ENCODE measurements around the gene ISCA1.

DNA sequence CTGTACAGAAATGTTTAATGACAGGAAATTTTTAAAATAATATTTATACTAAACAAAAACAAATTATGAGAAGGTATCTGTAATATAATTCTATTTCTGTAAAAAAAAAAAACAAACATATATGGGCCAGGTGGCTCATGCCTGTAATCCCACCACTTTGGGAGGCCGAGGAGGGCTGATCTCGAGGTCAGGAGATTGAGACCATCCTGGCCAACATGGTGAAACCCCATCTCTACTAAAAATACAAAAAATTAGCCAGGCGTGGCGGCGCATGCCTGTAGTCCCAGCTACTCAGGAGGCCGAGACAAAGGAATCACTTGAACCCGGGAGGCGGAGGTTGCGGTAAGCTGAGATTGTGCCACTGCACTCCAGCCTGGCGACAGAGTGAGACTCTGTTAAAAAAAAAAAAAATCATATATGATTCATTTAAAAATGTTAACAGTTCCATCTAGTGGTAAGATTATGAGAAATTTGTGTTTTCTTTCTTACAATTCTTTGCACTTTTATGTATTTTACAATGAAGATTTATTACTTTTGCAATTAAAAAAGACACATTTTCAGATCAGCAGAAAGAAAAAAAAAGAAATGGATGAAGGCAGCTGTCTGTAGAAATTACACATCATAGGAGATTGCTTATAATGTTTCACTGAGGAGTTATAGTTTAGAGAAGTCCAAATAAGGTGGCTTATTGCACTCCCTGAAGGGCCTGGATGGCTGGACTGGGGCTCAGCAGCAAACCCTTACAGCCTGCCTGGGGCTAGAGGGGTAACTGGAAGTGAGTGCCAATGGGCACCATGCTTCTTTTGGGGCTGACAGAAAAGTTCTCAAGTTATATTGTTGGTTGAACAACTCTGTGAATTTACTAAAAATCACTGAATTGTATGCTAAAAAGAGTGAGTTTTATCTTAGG lies 43.2 kb downstream of the ISCA1 start:
- TF ChIP-seq, protein P1, sequence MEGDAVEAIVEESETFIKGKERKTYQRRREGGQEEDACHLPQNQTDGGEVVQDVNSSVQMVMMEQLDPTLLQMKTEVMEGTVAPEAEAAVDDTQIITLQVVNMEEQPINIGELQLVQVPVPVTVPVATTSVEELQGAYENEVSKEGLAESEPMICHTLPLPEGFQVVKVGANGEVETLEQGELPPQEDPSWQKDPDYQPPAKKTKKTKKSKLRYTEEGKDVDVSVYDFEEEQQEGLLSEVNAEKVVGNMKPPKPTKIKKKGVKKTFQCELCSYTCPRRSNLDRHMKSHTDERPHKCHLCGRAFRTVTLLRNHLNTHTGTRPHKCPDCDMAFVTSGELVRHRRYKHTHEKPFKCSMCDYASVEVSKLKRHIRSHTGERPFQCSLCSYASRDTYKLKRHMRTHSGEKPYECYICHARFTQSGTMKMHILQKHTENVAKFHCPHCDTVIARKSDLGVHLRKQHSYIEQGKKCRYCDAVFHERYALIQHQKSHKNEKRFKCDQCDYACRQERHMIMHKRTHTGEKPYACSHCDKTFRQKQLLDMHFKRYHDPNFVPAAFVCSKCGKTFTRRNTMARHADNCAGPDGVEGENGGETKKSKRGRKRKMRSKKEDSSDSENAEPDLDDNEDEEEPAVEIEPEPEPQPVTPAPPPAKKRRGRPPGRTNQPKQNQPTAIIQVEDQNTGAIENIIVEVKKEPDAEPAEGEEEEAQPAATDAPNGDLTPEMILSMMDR (IDR thresholded peaks at IDR 0.05; ENCODE audit: extremely low read depth in 1 of 2, insufficient read depth in 1 of 2, low read depth in 1 of 2, low read length in 2 of 2), result no peak
- TF ChIP-seq FOS (IDR thresholded peaks at IDR 0.05; ENCODE audit: borderline replicate concordance, insufficient read depth, low read length), result no peak
- TF ChIP-seq POLR2A (IDR thresholded peaks at IDR 0.05; ENCODE audit: low read depth, low read length), result no peak
- TF ChIP-seq EZH2 (IDR thresholded peaks at IDR 0.05; ENCODE audit: borderline replicate concordance, low read depth, low read length, severe bottlenecking), result no peak
